ENCODE data around the gene METTL9. TPM values are rescaled to one million over a fixed set of nuclear protein-coding genes. Genes with fewer than 3 reads are reported as not detected.
A peak's percentile ranks its signal among the peaks of the same experiment; 100 is the strongest.
"Not testable (repeated sequence)": the region's sequence is repeated elsewhere in the genome, so short reads cannot be mapped to it uniquely, and the experiment has no call there.

The METTL9 gene
- polyA plus RNA-seq, 4 donors: 253 to 296 (median 276) TPM

- no peak for DNase-seq (ENCODE audit: low read depth in 4 of 4, low spot score in 3 of 4)
Observed at GRCh38 chr16:21608639-21609328, 9.4 kb downstream of the METTL9 start.

- no peak for DNase-seq (ENCODE audit: low read depth in 4 of 4, low spot score in 3 of 4)
Observed at GRCh38 chr16:21610006-21610544, 10.7 kb downstream of the METTL9 start.

- DNase-seq (ENCODE audit: low read depth in 4 of 4, low spot score in 3 of 4): no peak
Observed at GRCh38 chr16:21610766-21611165, 11.4 kb downstream of the METTL9 start.

GRCh38 chr16:21611198-21611555 is 11.8 kb downstream of the METTL9 start:
- DNase-seq (ENCODE audit: low read depth in 4 of 4, low spot score in 3 of 4): no peak

- no peak for DNase-seq (ENCODE audit: low read depth in 4 of 4, low spot score in 3 of 4)
Observed at GRCh38 chr16:21611556-21612384, 12.4 kb downstream of the METTL9 start.

GRCh38 chr16:21613361-21613760 is 14.0 kb downstream of the METTL9 start:
- DNase-seq (ENCODE audit: low read depth in 4 of 4, low spot score in 3 of 4): no peak

GRCh38 chr16:21613781-21614180 is 14.4 kb downstream of the METTL9 start:
- no peak for DNase-seq (ENCODE audit: low read depth in 4 of 4, low spot score in 3 of 4)

GRCh38 chr16:21614896-21615295 is 15.5 kb downstream of the METTL9 start:
- DNase-seq (ENCODE audit: low read depth in 4 of 4, low spot score in 3 of 4): no peak

- DNase-seq (ENCODE audit: low read depth in 4 of 4, low spot score in 3 of 4): no peak
Observed at GRCh38 chr16:21617607-21618006, 18.2 kb downstream of the METTL9 start.

- DNase-seq (ENCODE audit: low read depth in 4 of 4, low spot score in 3 of 4): no peak
Observed at GRCh38 chr16:21618281-21618680, 18.9 kb downstream of the METTL9 start.

GRCh38 chr16:21619765-21620425 is 20.5 kb downstream of the METTL9 start:
- DNase-seq (ENCODE audit: low read depth in 4 of 4, low spot score in 3 of 4): no peak

- no peak for DNase-seq (ENCODE audit: low read depth in 4 of 4, low spot score in 3 of 4)
Observed at GRCh38 chr16:21620592-21620991, 21.2 kb downstream of the METTL9 start.

GRCh38 chr16:21622545-21622944 is 23.2 kb downstream of the METTL9 start:
- DNase-seq (ENCODE audit: low read depth in 4 of 4, low spot score in 3 of 4): no peak

GRCh38 chr16:21625026-21625425 is 25.6 kb downstream of the METTL9 start:
- DNase-seq (ENCODE audit: low read depth in 4 of 4, low spot score in 3 of 4): peak in 1 of 4 donors; percentile 19

- DNase-seq (ENCODE audit: low read depth in 4 of 4, low spot score in 3 of 4): no peak
Observed at GRCh38 chr16:21626659-21627277, 27.4 kb downstream of the METTL9 start.

- no peak for DNase-seq (ENCODE audit: low read depth in 4 of 4, low spot score in 3 of 4)
Observed at GRCh38 chr16:21628121-21628726, 28.8 kb downstream of the METTL9 start.

- DNase-seq (ENCODE audit: low read depth in 4 of 4, low spot score in 3 of 4): no peak
Observed at GRCh38 chr16:21628772-21629171, 29.4 kb downstream of the METTL9 start.

GRCh38 chr16:21629616-21630539 is 30.5 kb downstream of the METTL9 start:
- DNase-seq (ENCODE audit: low read depth in 4 of 4, low spot score in 3 of 4): not testable (repeated sequence)

GRCh38 chr16:21630866-21631265 is 31.5 kb downstream of the METTL9 start:
- DNase-seq (ENCODE audit: low read depth in 4 of 4, low spot score in 3 of 4): not testable (repeated sequence)

Data from right renal pelvis (tissue), 4 donors.